ENCODE results near the gene STARD10. TPM values are rescaled to one million over a fixed set of nuclear protein-coding genes. Genes with fewer than 3 reads are reported as not detected.

STARD10 gene
- total and polyA plus RNA-seq, 9 of the 15 experiments (the other 6 are each of a cell fraction or from before 2014, with no cell fraction given) = 0.15 to 52.9 (median 32.3) TPM

DNA sequence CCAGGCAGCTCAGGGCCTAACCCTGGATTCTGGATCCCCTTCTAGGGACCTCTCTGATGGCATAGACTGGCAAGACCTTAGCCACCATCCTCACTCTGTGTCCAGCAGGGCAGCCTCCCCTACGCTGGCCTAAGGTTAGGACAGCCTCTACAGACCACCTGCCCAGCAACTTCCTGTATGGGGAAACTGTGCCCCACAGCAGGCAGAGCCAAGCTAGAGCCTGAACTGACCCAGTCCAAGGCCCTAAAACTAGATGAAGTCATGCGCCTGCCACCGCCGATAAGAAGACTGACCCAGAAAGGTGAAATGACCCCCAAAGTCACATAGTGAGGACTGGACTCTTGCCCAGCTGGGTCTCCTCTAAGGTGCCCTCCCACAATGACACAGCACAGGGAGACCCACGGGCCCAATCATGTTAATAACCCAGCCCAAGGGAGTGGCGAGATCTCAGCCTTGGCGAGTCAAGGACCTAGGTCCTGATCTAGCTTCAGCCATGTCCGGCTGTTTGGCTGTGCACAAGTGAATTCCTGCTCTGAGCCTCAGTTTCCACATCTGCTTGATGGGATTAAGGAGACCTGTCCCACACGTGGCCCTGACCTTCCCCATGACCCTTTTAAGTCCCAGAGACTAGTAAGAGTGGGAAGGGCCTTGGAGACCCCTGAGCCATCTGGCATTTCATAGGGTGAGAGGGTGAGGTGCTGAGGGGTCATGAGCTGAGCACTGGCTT is 17.6 kb downstream of the STARD10 start (continued):
- TF ChIP-seq, protein P1, sequence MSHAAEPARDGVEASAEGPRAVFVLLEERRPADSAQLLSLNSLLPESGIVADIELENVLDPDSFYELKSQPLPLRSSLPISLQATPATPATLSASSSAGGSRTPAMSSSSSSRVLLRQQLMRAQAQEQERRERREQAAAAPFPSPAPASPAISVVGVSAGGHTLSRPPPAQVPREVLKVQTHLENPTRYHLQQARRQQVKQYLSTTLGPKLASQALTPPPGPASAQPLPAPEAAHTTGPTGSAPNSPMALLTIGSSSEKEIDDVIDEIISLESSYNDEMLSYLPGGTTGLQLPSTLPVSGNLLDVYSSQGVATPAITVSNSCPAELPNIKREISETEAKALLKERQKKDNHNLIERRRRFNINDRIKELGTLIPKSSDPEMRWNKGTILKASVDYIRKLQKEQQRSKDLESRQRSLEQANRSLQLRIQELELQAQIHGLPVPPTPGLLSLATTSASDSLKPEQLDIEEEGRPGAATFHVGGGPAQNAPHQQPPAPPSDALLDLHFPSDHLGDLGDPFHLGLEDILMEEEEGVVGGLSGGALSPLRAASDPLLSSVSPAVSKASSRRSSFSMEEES (CRISPR knock-in tag; IDR thresholded peaks at IDR 0.05) = no peak
- TF ChIP-seq, protein P2, sequence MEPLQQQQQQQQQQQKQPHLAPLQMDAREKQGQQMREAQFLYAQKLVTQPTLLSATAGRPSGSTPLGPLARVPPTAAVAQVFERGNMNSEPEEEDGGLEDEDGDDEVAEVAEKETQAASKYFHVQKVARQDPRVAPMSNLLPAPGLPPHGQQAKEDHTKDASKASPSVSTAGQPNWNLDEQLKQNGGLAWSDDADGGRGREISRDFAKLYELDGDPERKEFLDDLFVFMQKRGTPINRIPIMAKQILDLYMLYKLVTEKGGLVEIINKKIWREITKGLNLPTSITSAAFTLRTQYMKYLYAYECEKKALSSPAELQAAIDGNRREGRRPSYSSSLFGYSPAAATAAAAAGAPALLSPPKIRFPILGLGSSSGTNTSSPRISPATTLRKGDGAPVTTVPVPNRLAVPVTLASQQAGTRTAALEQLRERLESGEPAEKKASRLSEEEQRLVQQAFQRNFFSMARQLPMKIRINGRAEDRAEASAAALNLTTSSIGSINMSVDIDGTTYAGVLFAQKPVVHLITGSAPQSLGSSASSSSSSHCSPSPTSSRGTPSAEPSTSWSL (CRISPR knock-in tag; IDR thresholded peaks at IDR 0.05; ENCODE audit: borderline replicate concordance) = no peak
- TF ChIP-seq, protein P3, sequence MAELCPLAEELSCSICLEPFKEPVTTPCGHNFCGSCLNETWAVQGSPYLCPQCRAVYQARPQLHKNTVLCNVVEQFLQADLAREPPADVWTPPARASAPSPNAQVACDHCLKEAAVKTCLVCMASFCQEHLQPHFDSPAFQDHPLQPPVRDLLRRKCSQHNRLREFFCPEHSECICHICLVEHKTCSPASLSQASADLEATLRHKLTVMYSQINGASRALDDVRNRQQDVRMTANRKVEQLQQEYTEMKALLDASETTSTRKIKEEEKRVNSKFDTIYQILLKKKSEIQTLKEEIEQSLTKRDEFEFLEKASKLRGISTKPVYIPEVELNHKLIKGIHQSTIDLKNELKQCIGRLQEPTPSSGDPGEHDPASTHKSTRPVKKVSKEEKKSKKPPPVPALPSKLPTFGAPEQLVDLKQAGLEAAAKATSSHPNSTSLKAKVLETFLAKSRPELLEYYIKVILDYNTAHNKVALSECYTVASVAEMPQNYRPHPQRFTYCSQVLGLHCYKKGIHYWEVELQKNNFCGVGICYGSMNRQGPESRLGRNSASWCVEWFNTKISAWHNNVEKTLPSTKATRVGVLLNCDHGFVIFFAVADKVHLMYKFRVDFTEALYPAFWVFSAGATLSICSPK (IDR thresholded peaks at IDR 0.05; ENCODE audit: borderline replicate concordance) = no peak
- TF ChIP-seq TAF7 (tag; IDR thresholded peaks at IDR 0.05) (no peak; the same call in 1 of the 2 replicates), ZKSCAN8 (CRISPR knock-in tag; IDR thresholded peaks at IDR 0.05) (peak; percentile 66; the same call in 1 of the 2 replicates), HOXB6 (CRISPR knock-in tag; IDR thresholded peaks at IDR 0.05; ENCODE audit: borderline replicate concordance) (no peak), CHD2 (IDR thresholded peaks at IDR 0.05; ENCODE audit: low read depth, low read length) (no peak; the same call in 1 of the 2 replicates), TCF7L2 (IDR thresholded peaks at IDR 0.05; ENCODE audit: low read depth, low read length) (no peak), NR2C1 (IDR thresholded peaks at IDR 0.05) (peak; percentile 74; the same call in 1 of the 2 replicates), NR2C1 (tag; IDR thresholded peaks at IDR 0.05) (peak; percentile 70; the same call in 1 of the 2 replicates), ETV5 (CRISPR knock-in tag; IDR thresholded peaks at IDR 0.05; ENCODE audit: low read depth) (0 out of 2 replicates have a peak, but pooled peaks have one; percentile 34)
- TF ChIP-seq, protein P4, sequence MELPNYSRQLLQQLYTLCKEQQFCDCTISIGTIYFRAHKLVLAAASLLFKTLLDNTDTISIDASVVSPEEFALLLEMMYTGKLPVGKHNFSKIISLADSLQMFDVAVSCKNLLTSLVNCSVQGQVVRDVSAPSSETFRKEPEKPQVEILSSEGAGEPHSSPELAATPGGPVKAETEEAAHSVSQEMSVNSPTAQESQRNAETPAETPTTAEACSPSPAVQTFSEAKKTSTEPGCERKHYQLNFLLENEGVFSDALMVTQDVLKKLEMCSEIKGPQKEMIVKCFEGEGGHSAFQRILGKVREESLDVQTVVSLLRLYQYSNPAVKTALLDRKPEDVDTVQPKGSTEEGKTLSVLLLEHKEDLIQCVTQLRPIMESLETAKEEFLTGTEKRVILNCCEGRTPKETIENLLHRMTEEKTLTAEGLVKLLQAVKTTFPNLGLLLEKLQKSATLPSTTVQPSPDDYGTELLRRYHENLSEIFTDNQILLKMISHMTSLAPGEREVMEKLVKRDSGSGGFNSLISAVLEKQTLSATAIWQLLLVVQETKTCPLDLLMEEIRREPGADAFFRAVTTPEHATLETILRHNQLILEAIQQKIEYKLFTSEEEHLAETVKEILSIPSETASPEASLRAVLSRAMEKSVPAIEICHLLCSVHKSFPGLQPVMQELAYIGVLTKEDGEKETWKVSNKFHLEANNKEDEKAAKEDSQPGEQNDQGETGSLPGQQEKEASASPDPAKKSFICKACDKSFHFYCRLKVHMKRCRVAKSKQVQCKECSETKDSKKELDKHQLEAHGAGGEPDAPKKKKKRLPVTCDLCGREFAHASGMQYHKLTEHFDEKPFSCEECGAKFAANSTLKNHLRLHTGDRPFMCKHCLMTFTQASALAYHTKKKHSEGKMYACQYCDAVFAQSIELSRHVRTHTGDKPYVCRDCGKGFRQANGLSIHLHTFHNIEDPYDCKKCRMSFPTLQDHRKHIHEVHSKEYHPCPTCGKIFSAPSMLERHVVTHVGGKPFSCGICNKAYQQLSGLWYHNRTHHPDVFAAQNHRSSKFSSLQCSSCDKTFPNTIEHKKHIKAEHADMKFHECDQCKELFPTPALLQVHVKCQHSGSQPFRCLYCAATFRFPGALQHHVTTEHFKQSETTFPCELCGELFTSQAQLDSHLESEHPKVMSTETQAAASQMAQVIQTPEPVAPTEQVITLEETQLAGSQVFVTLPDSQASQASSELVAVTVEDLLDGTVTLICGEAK (IDR thresholded peaks at IDR 0.05) = no peak
- TF ChIP-seq, protein P4 (CRISPR knock-in tag; IDR thresholded peaks at IDR 0.05) = no peak

Data from K562 (cell line).